Heart left ventricle (tissue), 13 donors: ENCODE measurements around the gene SLC6A2.

Source experiments
- CTCF ChIP-seq, 12 donors: fragments of 200-600 bp; sonication (generic) in 4 of 12; IDR thresholded peaks; one replicate each; pipeline versions ENCODE4 v1.5.0 to v1.8.0; 2018 to 2022; ENCODE audit warnings: antibody characterized with exemption in 12 of 12, mild to moderate bottlenecking in 5 of 12
- POLR2A ChIP-seq, 2 donors: fragments of 450-650 bp; IDR thresholded peaks; one replicate each; pipeline ENCODE4 v1.6.1; 2017; ENCODE audit warnings: antibody characterized with exemption in 2 of 2, mild to moderate bottlenecking in 2 of 2, moderate library complexity in 2 of 2
- donor health status: ischemic (EF 13 %, LVEDD 7.1; RV severe dilation, severe dysfunction).
- donor health status: DM: no; HTN: yes; CAD: no.
- donor health status: DM: no; HTN: no; CAD: no.
- donor health status: ischemic (EF 25% LVEDD 6.9; RV normal size, moderate dysfunction).
- donor health status: ischemic (EF 25% LVEDD 5.7; RV mildly dilated, moderate dysfunction).
- donor health status: ischemic (EF 35%, LVEDD 5.7; RV mildly dilated, moderate dysfunction).
- donor health status: nonischemic (EF 11% LVEDD 7.7; RV severe dilation, severe dysfunction).
- donor health status: DM: yes; HTN: yes; CAD: no.
- donor health status: PGD.
- donor health status: ischemic (EF 29% LVEDD 5.4; RV normal size, mild dysfunction).
- donor health status: nonischemic (EF 23%, LVEDD 6.1; RV moderate dilation, normal function).

- TF ChIP-seq CTCF (IDR thresholded peaks at IDR 0.05) (no peak), POLR2A (IDR thresholded peaks at IDR 0.05) (no peak)
These were observed 15.6 kb downstream of the SLC6A2 start for GRCh38 chr16:55671206-55671973.
